ENCODE data around the gene KCNQ1. TPM values are rescaled to one million over a fixed set of nuclear protein-coding genes. Genes with fewer than 3 reads are reported as not detected.

KCNQ1 gene
- total RNA-seq, 1 experiment from 2014 or later, result 2.5 TPM

DNA sequence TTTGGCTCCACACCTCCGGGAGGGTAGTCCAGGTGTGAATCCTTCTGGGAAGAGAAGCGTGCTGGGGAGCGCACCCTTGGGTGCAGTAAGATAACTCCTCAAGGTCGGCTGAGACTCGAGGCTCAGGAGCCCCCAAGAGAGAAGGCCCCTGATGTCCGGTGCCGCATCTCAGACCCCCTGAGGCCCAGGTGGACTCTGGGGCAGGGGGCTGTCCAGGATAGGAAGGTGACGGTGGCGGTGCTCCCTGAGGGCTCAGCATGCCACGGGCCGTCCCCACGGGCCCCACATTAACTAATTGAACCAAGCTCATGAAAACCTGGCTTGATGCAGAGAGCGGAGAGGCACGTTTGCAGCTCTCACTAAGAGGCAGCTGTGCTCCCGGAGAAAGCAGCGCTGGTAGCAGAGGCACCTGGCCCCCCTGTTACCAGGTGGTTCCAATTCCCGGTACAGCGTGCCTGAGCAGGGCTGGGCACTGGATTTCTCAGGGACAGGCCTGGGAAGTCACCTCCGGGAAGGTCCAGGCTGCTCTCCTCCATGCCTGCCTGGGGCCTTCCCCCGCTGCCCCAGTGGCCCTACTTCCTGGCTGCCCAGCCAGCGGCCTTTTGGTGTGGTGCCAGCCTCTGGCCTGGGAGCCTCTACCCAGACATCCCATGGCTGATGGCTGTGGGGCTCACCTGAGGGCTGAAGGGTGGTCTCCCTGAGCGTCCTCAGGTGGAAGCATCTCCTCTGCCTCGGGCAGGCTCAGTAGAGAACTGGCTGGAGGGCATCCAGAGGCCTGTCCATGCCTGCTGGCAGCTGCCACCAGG lies 1.1 kb downstream of the KCNQ1 start:
- peaks cover 85% of the 10 kb centered on the region for H3K27me3 Mint-ChIP-seq (ENCODE audit: low read depth)
- ATAC-seq (no peak), DNase-seq (ENCODE audit: low spot score) (no peak)
- ChIA-PET CTCF (interaction anchor here (1.1 to 2.0 kb wide), 6 partner anchors 9 to 446 kb away, joined by 3 to 9 read pairs (median 4); no protein-coding TSS in a partner anchor), POLR2A (no interaction called here)
- no peak overlapping the region for H3K27ac Mint-ChIP-seq
- peak overlapping the region; percentile 76 for H3K4me3 Mint-ChIP-seq
- H3K9me3 Mint-ChIP-seq, result no peaks in the 10 kb centered on the region
- H3K36me3 Mint-ChIP-seq, result no peaks in the 10 kb centered on the region
- peaks cover 3% of the 10 kb centered on the region for H3K4me1 Mint-ChIP-seq
- TF ChIP-seq ZNF423 (CRISPR knock-in tag; IDR thresholded peaks at IDR 0.05) (peak; percentile 30; the same call in 1 of the 2 replicates), ZNF232 (CRISPR knock-in tag; IDR thresholded peaks at IDR 0.05) (no peak)

DNA sequence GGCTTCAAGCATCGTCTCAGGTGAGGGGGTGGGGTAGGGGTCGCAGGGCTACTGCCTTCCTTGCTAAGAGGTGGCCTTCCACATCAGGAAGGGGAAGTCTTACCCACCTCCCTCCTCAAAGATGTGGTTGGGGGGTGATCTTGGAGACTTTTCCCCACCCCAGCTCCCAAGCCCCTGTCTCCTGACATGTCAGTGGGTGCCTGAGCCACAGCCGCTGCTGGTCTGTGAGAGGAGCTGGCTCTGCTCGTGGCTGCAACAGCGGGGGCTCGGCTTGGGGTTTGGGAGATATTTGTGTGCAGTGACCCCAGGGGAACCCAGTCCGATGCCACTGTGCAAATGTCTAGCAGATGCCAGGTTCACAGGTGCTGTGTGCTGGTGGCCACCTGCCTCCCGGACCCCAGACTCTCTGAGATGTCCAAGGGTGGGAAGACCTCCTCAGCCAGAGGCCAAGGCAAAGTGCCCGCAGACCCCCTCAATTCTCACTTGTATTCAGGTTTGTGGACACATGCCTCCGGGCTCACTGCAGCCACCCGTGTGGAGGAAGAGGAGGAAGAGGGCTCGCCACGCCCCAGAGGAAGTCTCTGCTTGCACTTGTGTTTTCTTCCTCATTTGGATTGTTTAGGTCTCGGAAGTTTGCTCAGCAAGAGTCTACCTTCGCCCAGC lies 1.9 kb downstream of the KCNQ1 start:
- DNase-seq (ENCODE audit: low spot score), result no peak
- CTCF ChIA-PET, result no interaction called here
- TF ChIP-seq, protein P1, sequence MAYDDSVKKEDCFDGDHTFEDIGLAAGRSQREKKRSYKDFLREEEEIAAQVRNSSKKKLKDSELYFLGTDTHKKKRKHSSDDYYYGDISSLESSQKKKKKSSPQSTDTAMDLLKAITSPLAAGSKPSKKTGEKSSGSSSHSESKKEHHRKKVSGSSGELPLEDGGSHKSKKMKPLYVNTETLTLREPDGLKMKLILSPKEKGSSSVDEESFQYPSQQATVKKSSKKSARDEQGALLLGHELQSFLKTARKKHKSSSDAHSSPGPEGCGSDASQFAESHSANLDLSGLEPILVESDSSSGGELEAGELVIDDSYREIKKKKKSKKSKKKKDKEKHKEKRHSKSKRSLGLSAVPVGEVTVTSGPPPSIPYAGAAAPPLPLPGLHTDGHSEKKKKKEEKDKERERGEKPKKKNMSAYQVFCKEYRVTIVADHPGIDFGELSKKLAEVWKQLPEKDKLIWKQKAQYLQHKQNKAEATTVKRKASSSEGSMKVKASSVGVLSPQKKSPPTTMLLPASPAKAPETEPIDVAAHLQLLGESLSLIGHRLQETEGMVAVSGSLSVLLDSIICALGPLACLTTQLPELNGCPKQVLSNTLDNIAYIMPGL (CRISPR knock-in tag; IDR thresholded peaks at IDR 0.05), result no peak
- no peak for TF ChIP-seq NR2C2 (CRISPR knock-in tag; IDR thresholded peaks at IDR 0.05)
- no peak for TF ChIP-seq ZNF219 (CRISPR knock-in tag; IDR thresholded peaks at IDR 0.05; ENCODE audit: borderline replicate concordance)
- no peak for TF ChIP-seq ZNF396 (CRISPR knock-in tag; IDR thresholded peaks at IDR 0.05; ENCODE audit: borderline replicate concordance)
- TF ChIP-seq, protein P2, sequence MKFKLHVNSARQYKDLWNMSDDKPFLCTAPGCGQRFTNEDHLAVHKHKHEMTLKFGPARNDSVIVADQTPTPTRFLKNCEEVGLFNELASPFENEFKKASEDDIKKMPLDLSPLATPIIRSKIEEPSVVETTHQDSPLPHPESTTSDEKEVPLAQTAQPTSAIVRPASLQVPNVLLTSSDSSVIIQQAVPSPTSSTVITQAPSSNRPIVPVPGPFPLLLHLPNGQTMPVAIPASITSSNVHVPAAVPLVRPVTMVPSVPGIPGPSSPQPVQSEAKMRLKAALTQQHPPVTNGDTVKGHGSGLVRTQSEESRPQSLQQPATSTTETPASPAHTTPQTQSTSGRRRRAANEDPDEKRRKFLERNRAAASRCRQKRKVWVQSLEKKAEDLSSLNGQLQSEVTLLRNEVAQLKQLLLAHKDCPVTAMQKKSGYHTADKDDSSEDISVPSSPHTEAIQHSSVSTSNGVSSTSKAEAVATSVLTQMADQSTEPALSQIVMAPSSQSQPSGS (CRISPR knock-in tag; IDR thresholded peaks at IDR 0.05; ENCODE audit: borderline replicate concordance, low read depth), result no peak
- TF ChIP-seq TCF7 (CRISPR knock-in tag; IDR thresholded peaks at IDR 0.05; ENCODE audit: low read depth), result no peak
- no peak for TF ChIP-seq TP53 (CRISPR knock-in tag; IDR thresholded peaks at IDR 0.05)
- TF ChIP-seq, protein P3, sequence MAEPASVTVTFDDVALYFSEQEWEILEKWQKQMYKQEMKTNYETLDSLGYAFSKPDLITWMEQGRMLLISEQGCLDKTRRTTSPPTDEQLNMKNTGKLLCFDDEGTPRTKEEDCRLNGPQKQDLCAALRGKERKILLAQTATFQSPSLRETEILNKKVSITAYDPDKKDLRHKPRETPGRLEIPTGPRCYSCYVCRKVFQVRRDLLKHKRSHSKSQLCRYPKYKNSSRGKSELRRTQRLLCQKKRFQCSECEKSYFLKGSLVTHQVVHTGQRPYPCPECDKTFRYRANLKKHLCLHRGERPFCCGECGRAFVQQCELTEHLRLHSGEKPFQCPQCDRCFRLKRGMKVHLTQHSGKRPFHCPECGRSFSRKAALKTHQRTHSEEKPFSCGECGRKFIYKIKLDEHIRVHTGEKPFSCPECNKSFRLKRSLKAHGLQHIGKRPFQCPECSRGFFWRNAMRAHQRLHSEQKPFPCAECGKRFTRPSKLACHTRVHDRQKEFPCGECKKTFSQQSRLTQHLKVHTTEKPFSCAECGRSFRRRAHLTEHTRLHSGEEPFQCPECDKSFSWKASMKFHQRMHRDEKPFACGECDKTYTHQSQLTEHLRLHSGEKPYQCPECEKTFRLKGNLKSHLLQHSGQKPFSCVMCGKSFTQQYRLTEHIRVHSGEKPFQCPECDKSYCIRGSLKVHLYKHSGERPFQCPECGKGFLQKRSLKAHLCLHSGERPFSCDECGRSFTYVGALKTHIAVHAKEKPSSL (CRISPR knock-in tag; conservative IDR thresholded peaks at IDR 0.05), result no peak
- TF ChIP-seq, protein P4, sequence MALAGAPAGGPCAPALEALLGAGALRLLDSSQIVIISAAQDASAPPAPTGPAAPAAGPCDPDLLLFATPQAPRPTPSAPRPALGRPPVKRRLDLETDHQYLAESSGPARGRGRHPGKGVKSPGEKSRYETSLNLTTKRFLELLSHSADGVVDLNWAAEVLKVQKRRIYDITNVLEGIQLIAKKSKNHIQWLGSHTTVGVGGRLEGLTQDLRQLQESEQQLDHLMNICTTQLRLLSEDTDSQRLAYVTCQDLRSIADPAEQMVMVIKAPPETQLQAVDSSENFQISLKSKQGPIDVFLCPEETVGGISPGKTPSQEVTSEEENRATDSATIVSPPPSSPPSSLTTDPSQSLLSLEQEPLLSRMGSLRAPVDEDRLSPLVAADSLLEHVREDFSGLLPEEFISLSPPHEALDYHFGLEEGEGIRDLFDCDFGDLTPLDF (CRISPR knock-in tag; IDR thresholded peaks at IDR 0.05), result no peak
- no peak for TF ChIP-seq RORB (CRISPR knock-in tag; IDR thresholded peaks at IDR 0.05)
- Mint-ChIP-seq H3K36me3 (no peaks in the 10 kb centered on the region), H3K27ac (no peak overlapping the region), H3K27me3 (ENCODE audit: low read depth) (peaks cover 85% of the 10 kb centered on the region), H3K4me3 (no peak overlapping the region), H3K4me1 (peaks cover 3% of the 10 kb centered on the region), H3K9me3 (no peaks in the 10 kb centered on the region)
- ATAC-seq, result no peak
- POLR2A ChIA-PET, result no interaction called here

DNA sequence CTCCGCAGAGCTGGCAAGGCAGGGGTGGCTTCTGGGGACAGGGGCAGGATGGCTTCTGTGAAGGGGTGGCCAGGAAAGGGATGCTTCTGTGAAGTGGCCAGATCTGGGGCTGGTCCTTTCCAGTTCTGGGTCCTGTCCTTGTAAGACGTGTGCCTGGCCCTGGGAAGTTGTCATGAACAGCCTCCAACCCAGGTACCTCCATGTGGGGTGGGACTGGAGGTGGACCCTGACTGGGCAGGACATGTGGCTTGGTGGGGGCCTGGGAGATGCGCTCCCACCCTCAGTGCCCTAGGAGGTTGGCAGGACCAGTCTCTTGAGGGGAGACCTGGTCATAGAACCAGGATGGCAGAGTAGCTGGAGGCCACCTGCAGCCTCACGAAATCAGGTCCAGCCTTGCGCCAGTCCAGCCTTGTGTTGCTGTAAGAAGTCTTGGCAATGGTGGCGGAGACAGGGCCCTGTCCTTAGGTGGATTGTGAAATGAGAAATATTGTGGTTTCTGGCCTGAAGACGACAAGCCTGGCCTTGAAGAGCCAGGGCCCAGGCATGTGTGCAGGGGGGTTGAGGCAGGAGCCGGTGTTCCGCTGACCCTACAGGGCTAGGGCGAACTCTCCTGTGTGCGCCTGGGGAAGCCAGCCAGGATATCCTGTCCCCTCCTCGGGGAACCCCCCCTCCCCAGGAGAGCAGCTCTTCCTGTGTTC lies 2.6 kb downstream of the KCNQ1 start:
- ATAC-seq (no peak), DNase-seq (ENCODE audit: low spot score) (no peak)
- Mint-ChIP-seq H3K4me3 (no peak overlapping the region), H3K27ac (no peak overlapping the region), H3K36me3 (no peaks in the 10 kb centered on the region), H3K9me3 (no peaks in the 10 kb centered on the region), H3K27me3 (ENCODE audit: low read depth) (peaks cover 85% of the 10 kb centered on the region), H3K4me1 (peaks cover 3% of the 10 kb centered on the region)
- POLR2A ChIA-PET, result no interaction called here
- CTCF ChIA-PET, result no interaction called here
- TF ChIP-seq, protein P5, sequence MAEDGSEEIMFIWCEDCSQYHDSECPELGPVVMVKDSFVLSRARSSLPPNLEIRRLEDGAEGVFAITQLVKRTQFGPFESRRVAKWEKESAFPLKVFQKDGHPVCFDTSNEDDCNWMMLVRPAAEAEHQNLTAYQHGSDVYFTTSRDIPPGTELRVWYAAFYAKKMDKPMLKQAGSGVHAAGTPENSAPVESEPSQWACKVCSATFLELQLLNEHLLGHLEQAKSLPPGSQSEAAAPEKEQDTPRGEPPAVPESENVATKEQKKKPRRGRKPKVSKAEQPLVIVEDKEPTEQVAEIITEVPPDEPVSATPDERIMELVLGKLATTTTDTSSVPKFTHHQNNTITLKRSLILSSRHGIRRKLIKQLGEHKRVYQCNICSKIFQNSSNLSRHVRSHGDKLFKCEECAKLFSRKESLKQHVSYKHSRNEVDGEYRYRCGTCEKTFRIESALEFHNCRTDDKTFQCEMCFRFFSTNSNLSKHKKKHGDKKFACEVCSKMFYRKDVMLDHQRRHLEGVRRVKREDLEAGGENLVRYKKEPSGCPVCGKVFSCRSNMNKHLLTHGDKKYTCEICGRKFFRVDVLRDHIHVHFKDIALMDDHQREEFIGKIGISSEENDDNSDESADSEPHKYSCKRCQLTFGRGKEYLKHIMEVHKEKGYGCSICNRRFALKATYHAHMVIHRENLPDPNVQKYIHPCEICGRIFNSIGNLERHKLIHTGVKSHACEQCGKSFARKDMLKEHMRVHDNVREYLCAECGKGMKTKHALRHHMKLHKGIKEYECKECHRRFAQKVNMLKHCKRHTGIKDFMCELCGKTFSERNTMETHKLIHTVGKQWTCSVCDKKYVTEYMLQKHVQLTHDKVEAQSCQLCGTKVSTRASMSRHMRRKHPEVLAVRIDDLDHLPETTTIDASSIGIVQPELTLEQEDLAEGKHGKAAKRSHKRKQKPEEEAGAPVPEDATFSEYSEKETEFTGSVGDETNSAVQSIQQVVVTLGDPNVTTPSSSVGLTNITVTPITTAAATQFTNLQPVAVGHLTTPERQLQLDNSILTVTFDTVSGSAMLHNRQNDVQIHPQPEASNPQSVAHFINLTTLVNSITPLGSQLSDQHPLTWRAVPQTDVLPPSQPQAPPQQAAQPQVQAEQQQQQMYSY (CRISPR knock-in tag; IDR thresholded peaks at IDR 0.05), result no peak
- TF ChIP-seq, protein P6, sequence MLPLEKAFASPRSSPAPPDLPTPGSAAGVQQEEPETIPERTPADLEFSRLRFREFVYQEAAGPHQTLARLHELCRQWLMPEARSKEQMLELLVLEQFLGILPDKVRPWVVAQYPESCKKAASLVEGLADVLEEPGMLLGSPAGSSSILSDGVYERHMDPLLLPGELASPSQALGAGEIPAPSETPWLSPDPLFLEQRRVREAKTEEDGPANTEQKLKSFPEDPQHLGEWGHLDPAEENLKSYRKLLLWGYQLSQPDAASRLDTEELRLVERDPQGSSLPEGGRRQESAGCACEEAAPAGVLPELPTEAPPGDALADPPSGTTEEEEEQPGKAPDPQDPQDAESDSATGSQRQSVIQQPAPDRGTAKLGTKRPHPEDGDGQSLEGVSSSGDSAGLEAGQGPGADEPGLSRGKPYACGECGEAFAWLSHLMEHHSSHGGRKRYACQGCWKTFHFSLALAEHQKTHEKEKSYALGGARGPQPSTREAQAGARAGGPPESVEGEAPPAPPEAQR (CRISPR knock-in tag; IDR thresholded peaks at IDR 0.05), result no peak
- TF ChIP-seq NFE2L1 (CRISPR knock-in tag; IDR thresholded peaks at IDR 0.05) (no peak), CREB1 (CRISPR knock-in tag; IDR thresholded peaks at IDR 0.05) (no peak), NFYB (CRISPR knock-in tag; conservative IDR thresholded peaks at IDR 0.05; ENCODE audit: low read depth) (no peak), NR3C1 (CRISPR knock-in tag; conservative IDR thresholded peaks at IDR 0.05; ENCODE audit: low read depth) (no peak), ZNF219 (CRISPR knock-in tag; IDR thresholded peaks at IDR 0.05; ENCODE audit: borderline replicate concordance) (no peak)

Data from WTC11 (cell line).